Mesenchymal stem cell (in vitro differentiated cells and primary cell): ENCODE measurements around the gene DLEU7. TPM values are rescaled to one million over a fixed set of nuclear protein-coding genes. Genes with fewer than 3 reads are reported as not detected.

Experiments
- DNase-seq: peaks from one replicate; pipeline ENCODE4 v3.0.0-alpha.2; 2013
- H2AFZ ChIP-seq: one replicate; pipeline ENCODE4 v1.6.1; 2013; ENCODE audit warnings: low read depth, mild to moderate bottlenecking, control low read depth, inconsistent platforms, low read length, moderate library complexity
- H2AK5ac ChIP-seq: 2 replicates; pipeline ENCODE4 v1.6.1; 2013; ENCODE audit warnings: low read length, moderate library complexity, mild to moderate bottlenecking, inconsistent platforms; ENCODE audit not compliant: severe bottlenecking
- H2BK120ac ChIP-seq: one replicate; pipeline ENCODE4 v1.6.1; 2013; ENCODE audit warnings: low read depth, mild to moderate bottlenecking, inconsistent platforms, low read length, moderate library complexity
- H2BK12ac ChIP-seq, 2 experiments: one replicate each; pipeline ENCODE4 v1.6.1; 2013; ENCODE audit warnings: inconsistent platforms in 2 of 2, low read length in 2 of 2, mild to moderate bottlenecking in 2 of 2, moderate library complexity in 2 of 2, control low read depth in 1 of 2
- H2BK15ac ChIP-seq: one replicate; pipeline ENCODE4 v1.6.1; 2013; ENCODE audit warnings: mild to moderate bottlenecking, low read depth, inconsistent platforms; ENCODE audit not compliant: poor library complexity, severe bottlenecking
- H2BK5ac ChIP-seq: 2 replicates; pipeline ENCODE4 v1.6.1; 2013; ENCODE audit warnings: low read depth, mild to moderate bottlenecking, low read length, control low read depth, inconsistent platforms; ENCODE audit not compliant: poor library complexity, severe bottlenecking
- H3K14ac ChIP-seq, 2 experiments: one replicate each; pipeline ENCODE4 v1.6.1; 2013; ENCODE audit warnings: inconsistent platforms in 2 of 2, low read length in 2 of 2, control low read depth in 1 of 2, mild to moderate bottlenecking in 1 of 2, moderate library complexity in 1 of 2
- H3K18ac ChIP-seq, 2 experiments: one replicate each; pipeline ENCODE4 v1.6.1; 2013; ENCODE audit warnings: inconsistent platforms in 2 of 2, low read length in 2 of 2, control low read depth in 1 of 2, low read depth in 1 of 2, mild to moderate bottlenecking in 1 of 2
- H3K23ac ChIP-seq, 2 experiments: one replicate each; pipeline ENCODE4 v1.6.1; 2013; ENCODE audit warnings: inconsistent platforms in 2 of 2, low read length in 2 of 2, mild to moderate bottlenecking in 2 of 2, moderate library complexity in 2 of 2, control low read depth in 1 of 2
- H3K27ac ChIP-seq: 2 replicates; pipeline ENCODE4 v1.5.1; 2013; ENCODE audit warnings: mild to moderate bottlenecking, moderate library complexity, low read length, control low read depth, inconsistent platforms; ENCODE audit not compliant: poor library complexity, severe bottlenecking
- H3K27me3 ChIP-seq, 2 experiments: 2 replicates each; pipeline versions ENCODE4 v1.6.1 to v1.7.0; 2013; ENCODE audit warnings: low read length in 2 of 2, mild to moderate bottlenecking in 2 of 2, moderate library complexity in 2 of 2, control low read depth in 1 of 2, inconsistent platforms in 1 of 2; ENCODE audit not compliant: control insufficient read depth in 1 of 2, insufficient read depth in 1 of 2
- H3K36me3 ChIP-seq, 2 experiments: 2 replicates each; pipeline versions ENCODE4 v1.6.1 to v1.7.0; 2013; ENCODE audit warnings: low read length in 2 of 2, control low read depth in 1 of 2, inconsistent platforms in 1 of 2, low read depth in 1 of 2, mild to moderate bottlenecking in 1 of 2; ENCODE audit not compliant: insufficient read depth in 2 of 2, control insufficient read depth in 1 of 2
- H3K4ac ChIP-seq, 2 experiments: one replicate each; pipeline ENCODE4 v1.6.1; 2013; ENCODE audit warnings: inconsistent platforms in 2 of 2, low read length in 2 of 2, mild to moderate bottlenecking in 2 of 2, moderate library complexity in 2 of 2, control low read depth in 1 of 2, low read depth in 1 of 2
- H3K4me1 ChIP-seq: 2 replicates; pipeline ENCODE4 v1.6.1; 2013; ENCODE audit warnings: low read depth, low read length, control low read depth; ENCODE audit not compliant: control insufficient read depth, insufficient read depth
- H3K4me2 ChIP-seq: 2 replicates; pipeline ENCODE4 v1.6.1; 2013; ENCODE audit warnings: low read length, mild to moderate bottlenecking, inconsistent platforms; ENCODE audit not compliant: poor library complexity, severe bottlenecking
- H3K4me3 ChIP-seq, 2 experiments: 2 replicates each; pipeline versions ENCODE4 v1.5.1 to v1.7.0; 2013; ENCODE audit warnings: low read length in 2 of 2, mild to moderate bottlenecking in 2 of 2, control low read depth in 1 of 2, low read depth in 1 of 2; ENCODE audit not compliant: insufficient read depth in 1 of 2
- H3K79me1 ChIP-seq: replicated peaks from 2 replicates; pipeline ENCODE4 v1.6.1; 2013; ENCODE audit warnings: mild to moderate bottlenecking, control low read depth, low read length, inconsistent platforms; ENCODE audit not compliant: poor library complexity, severe bottlenecking
- H3K9ac ChIP-seq: 2 replicates; pipeline ENCODE4 v1.7.0; 2013; ENCODE audit warnings: mild to moderate bottlenecking, low read length, moderate library complexity
- H3K9me3 ChIP-seq: 2 replicates; pipeline ENCODE4 v1.7.0; 2013; ENCODE audit warnings: mild to moderate bottlenecking, low read length; ENCODE audit not compliant: control insufficient read depth
- H4K8ac ChIP-seq: one replicate; pipeline ENCODE4 v1.6.1; 2013; ENCODE audit warnings: inconsistent platforms, mild to moderate bottlenecking, low read length, moderate library complexity
- H4K91ac ChIP-seq: one replicate; pipeline ENCODE4 v1.6.1; 2013; ENCODE audit warnings: mild to moderate bottlenecking, low read length, inconsistent platforms
- WGBS: methylation state at CpG from one replicate; pipeline ENCODE4 v1.1.7; 2013; ENCODE audit warnings: mixed read lengths; 5-methylcytosine and 5-hydroxymethylcytosine counted together
- polyA plus RNA-seq, 2 experiments: library from polyadenylated mRNA; stranded (reverse); fragments of 200-250 nt; gene quantifications; one replicate each; pipeline ENCODE4 v1.2.3, GENCODE V29; 2013

DLEU7 gene
- polyA plus RNA-seq (2013, experiment 1 of 2): not detected
- polyA plus RNA-seq (2013, experiment 2 of 2): not detected

- peak within 1 kb of the TSS in 1 of 2 experiments; percentile 62 for H3K4ac ChIP-seq
- H3K4me3 ChIP-seq: peak within 1 kb of the TSS; percentile 42 to 54
- WGBS: 8% methylated on average over 45 of the region's 78 CpGs
- H3K27me3 ChIP-seq: peaks cover 40 to 47% of the 10 kb centered on the region in 2 experiments
- H2BK5ac ChIP-seq: no peak within 1 kb of the TSS
- H3K9ac ChIP-seq: no peak within 1 kb of the TSS
- no peaks in the 10 kb centered on the region for H3K79me1 ChIP-seq
- peaks cover 11% of the 10 kb centered on the region for H3K4me1 ChIP-seq
- no peak within 1 kb of the TSS for H3K27ac ChIP-seq
- peak within 1 kb of the TSS; percentile 29 for H4K8ac ChIP-seq
- H3K36me3 ChIP-seq: no peaks in the 10 kb centered on the region
- H2BK12ac ChIP-seq: peak within 1 kb of the TSS in 1 of 2 experiments; percentile 15
- no peak within 1 kb of the TSS for H2BK120ac ChIP-seq
- H3K18ac ChIP-seq: no peak within 1 kb of the TSS
- no peak within 1 kb of the TSS for H4K91ac ChIP-seq
- no peak within 1 kb of the TSS for H2AK5ac ChIP-seq
- no peak within 1 kb of the TSS for H2BK15ac ChIP-seq
- H3K4me2 ChIP-seq: peak within 1 kb of the TSS; percentile 96
- H3K23ac ChIP-seq: peak within 1 kb of the TSS in 1 of 2 experiments; percentile 79
- DNase-seq: no peak
- H2AFZ ChIP-seq: peak within 1 kb of the TSS; percentile 79
- no peaks in the 10 kb centered on the region for H3K9me3 ChIP-seq
- H3K14ac ChIP-seq: peak within 1 kb of the TSS in 1 of 2 experiments; percentile 57
These were observed at the start of gene DLEU7 for GRCh38 chr13:50843257-50844083. TSS of gene DLEU7 (minus strand) at chr13:50843692. CDS start at chr13:50843646, 46 bp downstream.

DNA sequence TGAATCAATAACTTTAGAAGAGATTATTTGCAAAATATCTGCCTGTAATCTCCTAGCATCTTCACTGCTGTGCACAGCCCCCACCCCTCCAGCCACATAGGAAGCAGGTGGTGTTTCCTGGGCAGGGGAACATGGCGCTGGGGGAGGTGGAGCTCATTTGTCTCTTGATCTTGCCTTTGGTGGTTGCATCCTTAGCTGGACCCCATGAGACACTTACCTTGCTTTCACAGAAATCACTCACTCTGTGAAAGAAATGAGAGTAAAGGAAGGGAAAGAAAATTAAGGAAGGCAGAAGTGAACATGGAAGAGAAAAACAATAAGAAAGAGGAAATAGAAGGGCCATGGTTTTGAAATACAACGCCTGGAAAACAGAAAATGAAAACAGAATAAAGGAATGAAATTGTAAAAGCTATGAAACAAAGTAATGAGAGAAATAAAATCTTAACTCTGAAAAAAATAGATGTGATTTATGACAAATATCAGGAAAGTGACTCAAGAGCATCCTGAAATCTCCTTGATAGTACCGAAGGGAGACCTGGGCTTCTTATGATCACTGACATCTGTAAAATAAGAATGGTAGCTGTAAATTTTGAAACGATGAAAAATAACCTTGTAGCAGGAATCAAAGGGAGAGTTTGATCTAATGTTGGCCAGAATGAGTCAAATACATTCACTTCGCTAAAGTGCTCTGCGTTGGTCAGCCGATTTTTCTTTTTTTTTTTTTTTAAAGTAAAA is 48.9 kb upstream of the DLEU7 start:
- no peak overlapping the region for H2BK120ac ChIP-seq
- no peak overlapping the region for H2BK12ac ChIP-seq
- no peak overlapping the region for H3K4me3 ChIP-seq
- H3K27me3 ChIP-seq: peaks cover 0 to 5% of the 10 kb centered on the region in 2 experiments
- H2AK5ac ChIP-seq: no peak overlapping the region
- H4K91ac ChIP-seq: no peak overlapping the region
- DNase-seq: no peak
- no peaks in the 10 kb centered on the region for H3K4me1 ChIP-seq
- no peak overlapping the region for H4K8ac ChIP-seq
- no peak overlapping the region for H3K4me2 ChIP-seq
- no peak overlapping the region for H3K18ac ChIP-seq
- H3K79me1 ChIP-seq: no peaks in the 10 kb centered on the region
- H3K14ac ChIP-seq: no peak overlapping the region
- H3K36me3 ChIP-seq: no peaks in the 10 kb centered on the region
- WGBS: 79% methylated on average over 3 of the region's 7 CpGs
- H3K9ac ChIP-seq: no peak overlapping the region
- no peak overlapping the region for H3K4ac ChIP-seq
- H2AFZ ChIP-seq: no peak overlapping the region
- H3K27ac ChIP-seq: no peak overlapping the region
- H3K9me3 ChIP-seq: peaks cover 5% of the 10 kb centered on the region
- H3K23ac ChIP-seq: no peak overlapping the region
- H2BK5ac ChIP-seq: no peak overlapping the region
- no peak overlapping the region for H2BK15ac ChIP-seq

- Histone ChIP-seq H3K23ac (no peak overlapping the region), H3K27me3 (peaks cover 0 to 5% of the 10 kb centered on the region in 2 experiments), H3K9me3 (peaks cover 5% of the 10 kb centered on the region), H2BK120ac (no peak overlapping the region), H3K79me1 (no peaks in the 10 kb centered on the region), H3K4me2 (no peak overlapping the region), H2BK5ac (no peak overlapping the region), H2AFZ (no peak overlapping the region), H2AK5ac (no peak overlapping the region), H2BK15ac (no peak overlapping the region), H3K4me3 (no peak overlapping the region), H3K27ac (no peak overlapping the region), H2BK12ac (no peak overlapping the region), H4K91ac (no peak overlapping the region), H3K36me3 (no peaks in the 10 kb centered on the region), H4K8ac (no peak overlapping the region), H3K9ac (no peak overlapping the region), H3K4ac (no peak overlapping the region), H3K18ac (no peak overlapping the region), H3K14ac (no peak overlapping the region), H3K4me1 (no peaks in the 10 kb centered on the region)
- no peak for DNase-seq
These were observed 47.7 kb upstream of the DLEU7 start for GRCh38 chr13:50891206-50891605.

GRCh38 chr13:50889317-50889716 is 45.8 kb upstream of the DLEU7 start:
- H3K4me3 ChIP-seq: no peak overlapping the region
- H3K4me1 ChIP-seq: no peaks in the 10 kb centered on the region
- DNase-seq: no peak
- H3K27ac ChIP-seq: no peak overlapping the region
- H2AFZ ChIP-seq: no peak overlapping the region
- no peak overlapping the region for H3K9ac ChIP-seq
- H3K27me3 ChIP-seq: peaks cover 0 to 5% of the 10 kb centered on the region in 2 experiments
- no peaks in the 10 kb centered on the region for H3K79me1 ChIP-seq
- no peak overlapping the region for H4K91ac ChIP-seq
- peaks cover 10% of the 10 kb centered on the region for H3K9me3 ChIP-seq
- H2AK5ac ChIP-seq: no peak overlapping the region
- H3K4me2 ChIP-seq: no peak overlapping the region
- 68% methylated on average over 1 of the region's 1 CpG for WGBS
- no peak overlapping the region for H3K23ac ChIP-seq
- no peak overlapping the region for H3K18ac ChIP-seq
- no peak overlapping the region for H2BK120ac ChIP-seq
- H3K36me3 ChIP-seq: no peaks in the 10 kb centered on the region
- H3K14ac ChIP-seq: no peak overlapping the region
- no peak overlapping the region for H2BK5ac ChIP-seq
- H2BK15ac ChIP-seq: no peak overlapping the region
- H2BK12ac ChIP-seq: no peak overlapping the region
- no peak overlapping the region for H3K4ac ChIP-seq
- no peak overlapping the region for H4K8ac ChIP-seq
